ENCODE measurements around the gene CLEC17A. TPM values are rescaled to one million over a fixed set of nuclear protein-coding genes. Genes with fewer than 3 reads are reported as not detected.
"Not testable (repeated sequence)": the region's sequence is repeated elsewhere in the genome, so short reads cannot be mapped to it uniquely, and the experiment has no call there.

CLEC17A gene, protein sequence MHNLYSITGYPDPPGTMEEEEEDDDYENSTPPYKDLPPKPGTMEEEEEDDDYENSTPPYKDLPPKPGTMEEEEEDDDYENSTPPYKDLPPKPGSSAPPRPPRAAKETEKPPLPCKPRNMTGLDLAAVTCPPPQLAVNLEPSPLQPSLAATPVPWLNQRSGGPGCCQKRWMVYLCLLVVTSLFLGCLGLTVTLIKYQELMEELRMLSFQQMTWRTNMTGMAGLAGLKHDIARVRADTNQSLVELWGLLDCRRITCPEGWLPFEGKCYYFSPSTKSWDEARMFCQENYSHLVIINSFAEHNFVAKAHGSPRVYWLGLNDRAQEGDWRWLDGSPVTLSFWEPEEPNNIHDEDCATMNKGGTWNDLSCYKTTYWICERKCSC
- polyA plus RNA-seq (2011; rRNA removed) (not detected in 2 replicates), polyA minus RNA-seq (2011; rRNA and poly(A)+ RNA removed) (not detected in 2 replicates)

GRCh38 chr19:14582894-14583340 lies at the start of gene CLEC17A:
CLEC17A (plus strand) TSS chr19:14583084; CDS start chr19:14583161, 77 bp downstream.
- POLR2A ChIA-PET = no interaction called here

DNA sequence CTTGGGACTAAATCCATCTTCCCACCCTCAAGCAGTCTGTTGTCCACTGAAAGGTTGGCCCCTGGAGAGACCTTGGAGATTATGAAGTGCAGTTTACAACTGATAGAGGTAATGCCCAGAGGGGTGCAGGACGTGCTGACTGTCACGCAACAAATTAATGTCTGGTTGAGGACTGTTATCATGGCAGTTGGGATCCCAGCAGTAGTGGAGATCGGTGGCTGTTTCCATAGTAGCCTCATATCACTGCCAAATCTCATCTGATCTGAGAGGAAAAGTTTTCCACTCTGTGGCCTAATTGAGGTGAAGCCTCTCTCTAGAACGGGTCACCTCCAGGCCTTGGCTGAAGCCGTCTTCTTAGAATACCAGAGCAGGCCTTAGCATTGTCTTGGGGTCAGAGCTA lies 49.4 kb upstream of the CLEC17A start:
- no peak for DNase-seq (ENCODE audit: low read depth)
- Histone ChIP-seq H3K36me3 (ENCODE audit: control insufficient read depth, insufficient read depth, low read length) (no peaks in the 10 kb centered on the region), H3K27me3 (ENCODE audit: control insufficient read depth, insufficient read depth, low read length) (no peaks in the 10 kb centered on the region), H3K4me3 (ENCODE audit: low read depth, low read length) (no peak overlapping the region)
- TF ChIP-seq, protein P1, sequence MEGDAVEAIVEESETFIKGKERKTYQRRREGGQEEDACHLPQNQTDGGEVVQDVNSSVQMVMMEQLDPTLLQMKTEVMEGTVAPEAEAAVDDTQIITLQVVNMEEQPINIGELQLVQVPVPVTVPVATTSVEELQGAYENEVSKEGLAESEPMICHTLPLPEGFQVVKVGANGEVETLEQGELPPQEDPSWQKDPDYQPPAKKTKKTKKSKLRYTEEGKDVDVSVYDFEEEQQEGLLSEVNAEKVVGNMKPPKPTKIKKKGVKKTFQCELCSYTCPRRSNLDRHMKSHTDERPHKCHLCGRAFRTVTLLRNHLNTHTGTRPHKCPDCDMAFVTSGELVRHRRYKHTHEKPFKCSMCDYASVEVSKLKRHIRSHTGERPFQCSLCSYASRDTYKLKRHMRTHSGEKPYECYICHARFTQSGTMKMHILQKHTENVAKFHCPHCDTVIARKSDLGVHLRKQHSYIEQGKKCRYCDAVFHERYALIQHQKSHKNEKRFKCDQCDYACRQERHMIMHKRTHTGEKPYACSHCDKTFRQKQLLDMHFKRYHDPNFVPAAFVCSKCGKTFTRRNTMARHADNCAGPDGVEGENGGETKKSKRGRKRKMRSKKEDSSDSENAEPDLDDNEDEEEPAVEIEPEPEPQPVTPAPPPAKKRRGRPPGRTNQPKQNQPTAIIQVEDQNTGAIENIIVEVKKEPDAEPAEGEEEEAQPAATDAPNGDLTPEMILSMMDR (IDR thresholded peaks at IDR 0.05; ENCODE audit: insufficient read depth, low read depth, low read length) = no peak
- CTCF ChIA-PET = interaction anchor here (0.9 kb wide), 2 partner anchors 14 to 40 kb away, joined by 3 to 4 read pairs; no protein-coding TSS in a partner anchor
- POLR2A ChIA-PET = no interaction called here

More at GRCh38 chr19:14582894-14583340, at the start of gene CLEC17A:
- CTCF ChIA-PET = no interaction called here
- Histone ChIP-seq H3K4me3 (ENCODE audit: low read depth, low read length) (no peak within 1 kb of the TSS), H3K27me3 (ENCODE audit: control insufficient read depth, insufficient read depth, low read length) (no peaks in the 10 kb centered on the region), H3K36me3 (ENCODE audit: control insufficient read depth, insufficient read depth, low read length) (no peaks in the 10 kb centered on the region)
- TF ChIP-seq, protein P1 (IDR thresholded peaks at IDR 0.05; ENCODE audit: insufficient read depth, low read depth, low read length) = no peak
- no peak for DNase-seq (ENCODE audit: low read depth)

DNA sequence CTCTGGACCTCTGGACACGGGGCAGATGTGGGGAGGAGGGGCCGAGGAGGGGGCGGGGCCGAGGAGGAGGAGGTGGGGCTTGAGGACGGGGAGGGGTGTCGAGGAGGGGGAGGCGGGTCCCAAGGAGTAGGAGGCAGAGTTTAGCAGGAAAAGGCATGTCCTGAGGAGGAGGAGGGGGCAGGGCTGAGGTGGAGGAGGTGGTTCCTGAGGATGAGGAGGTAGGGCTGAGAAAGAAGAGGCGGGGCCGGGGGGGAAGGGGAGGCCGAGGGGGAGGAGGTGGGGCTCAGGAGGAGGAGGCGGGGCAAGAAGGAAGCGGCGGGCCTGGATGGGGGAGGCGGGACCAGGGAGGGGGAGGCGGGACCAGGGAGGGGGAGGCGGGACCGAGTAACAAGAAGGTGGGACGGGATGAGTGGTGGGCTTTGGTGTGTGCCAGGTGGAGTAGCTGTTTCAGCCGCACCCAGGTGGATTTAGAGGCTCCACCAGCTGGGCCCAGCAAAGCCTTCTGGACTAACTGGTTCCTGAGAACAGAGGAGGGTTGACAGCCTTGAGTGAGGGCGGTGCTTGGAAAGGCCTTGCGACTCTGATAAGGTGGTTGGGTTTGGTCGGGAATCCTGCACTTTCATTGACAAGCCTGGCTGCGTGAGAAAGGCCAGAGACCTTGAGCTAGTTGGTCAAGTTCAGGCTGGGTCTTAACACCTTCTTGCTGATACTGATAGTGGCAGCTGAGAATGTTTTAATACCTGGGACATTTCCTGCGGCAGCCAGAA lies 45.8 kb upstream of the CLEC17A start:
- TF ChIP-seq, protein P1 (IDR thresholded peaks at IDR 0.05; ENCODE audit: insufficient read depth, low read depth, low read length) = no peak
- Histone ChIP-seq H3K27me3 (ENCODE audit: control insufficient read depth, insufficient read depth, low read length) (no peaks in the 10 kb centered on the region), H3K4me3 (ENCODE audit: low read depth, low read length) (no peak overlapping the region), H3K36me3 (ENCODE audit: control insufficient read depth, insufficient read depth, low read length) (no peaks in the 10 kb centered on the region)
- CTCF ChIA-PET = interaction anchor here (4.7 kb wide), 1 partner anchor 20 kb away, joined by 27 read pairs; no protein-coding TSS in a partner anchor
- no peak for DNase-seq (ENCODE audit: low read depth)
- POLR2A ChIA-PET = no interaction called here

DNA sequence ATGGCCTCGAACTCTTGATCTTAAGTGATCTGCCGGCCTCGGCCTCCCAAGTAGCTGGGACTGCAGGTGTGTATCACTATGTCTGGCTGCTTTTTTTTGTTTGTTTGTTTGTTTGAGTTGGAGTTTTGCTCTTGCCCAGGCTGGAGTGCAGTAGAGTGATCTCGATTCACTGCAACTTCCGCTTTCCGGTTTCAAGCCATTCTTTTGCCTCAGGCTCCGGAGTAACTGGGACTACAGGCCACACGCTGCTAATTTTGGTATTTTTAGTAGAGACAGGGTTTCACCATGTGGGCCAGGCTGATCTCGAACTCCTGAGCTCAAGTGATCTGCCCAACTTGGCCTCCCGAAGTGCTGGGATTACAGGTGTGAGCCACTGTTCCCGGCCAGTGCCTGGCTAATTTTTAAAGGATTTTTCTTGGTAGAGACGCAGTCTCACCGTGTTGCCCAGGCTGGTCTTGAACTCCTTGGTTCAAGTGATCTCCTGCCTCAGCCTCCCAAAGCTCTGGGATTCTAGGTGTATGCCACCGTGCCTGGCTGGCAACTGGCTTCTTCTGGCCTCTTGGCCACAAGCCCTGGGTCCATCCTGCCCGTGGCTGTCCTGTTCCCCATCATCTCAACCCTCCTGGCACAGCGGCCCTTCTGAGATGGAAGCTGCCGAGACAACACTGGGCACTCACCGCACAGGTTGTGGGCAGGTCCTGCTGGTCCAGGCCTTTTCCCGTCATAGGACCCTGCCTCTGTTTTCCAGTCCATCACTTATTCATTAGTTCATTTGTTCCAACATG lies 42.0 kb upstream of the CLEC17A start:
- TF ChIP-seq, protein P1 (IDR thresholded peaks at IDR 0.05; ENCODE audit: insufficient read depth, low read depth, low read length) = no peak
- Histone ChIP-seq H3K4me3 (ENCODE audit: low read depth, low read length) (no peak overlapping the region), H3K27me3 (ENCODE audit: control insufficient read depth, insufficient read depth, low read length) (no peaks in the 10 kb centered on the region), H3K36me3 (ENCODE audit: control insufficient read depth, insufficient read depth, low read length) (no peaks in the 10 kb centered on the region)
- ChIA-PET CTCF (interaction anchor here (0.7 to 0.8 kb wide), 2 partner anchors 13 to 16 kb away, joined by 3 read pairs; no protein-coding TSS in a partner anchor), POLR2A (no interaction called here)
- DNase-seq (ENCODE audit: low read depth) = no peak

DNA sequence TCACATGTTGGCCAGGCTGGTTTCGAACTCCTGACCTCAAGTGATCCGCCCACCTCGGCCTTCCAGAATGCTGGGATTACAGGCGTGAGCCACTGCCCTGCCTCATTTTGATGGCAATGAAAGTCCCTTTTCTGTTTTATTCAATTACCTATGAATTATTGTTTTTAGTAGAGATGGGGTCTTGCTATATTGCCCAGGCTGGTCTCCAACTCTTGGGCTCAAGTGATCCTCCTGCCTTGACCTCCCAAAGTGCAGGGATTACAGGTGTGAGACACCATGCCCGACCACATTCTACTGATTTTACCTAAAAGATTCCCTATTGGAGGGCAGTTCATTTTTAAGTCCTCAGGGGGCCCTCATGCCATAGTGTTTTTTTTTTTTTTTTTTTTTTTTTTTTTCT lies 40.9 kb upstream of the CLEC17A start:
- CTCF ChIA-PET = interaction anchor here (1.1 kb wide), 1 partner anchor 70 kb away, joined by 3 read pairs; no protein-coding TSS in a partner anchor
- H3K36me3 ChIP-seq (ENCODE audit: control insufficient read depth, insufficient read depth, low read length); DNase-seq (ENCODE audit: low read depth); H3K27me3 ChIP-seq (ENCODE audit: control insufficient read depth, insufficient read depth, low read length); H3K4me3 ChIP-seq (ENCODE audit: low read depth, low read length); POLR2A ChIA-PET: not testable (repeated sequence)
